ENCODE data around the gene NCBP3.

Gene NCBP3

GRCh38 chr17:3777366-3778120, 68.5 kb downstream of the NCBP3 start:
- CTCF ChIA-PET, result interaction anchor here (0.7 kb wide), 1 partner anchor 404 kb away, joined by 3 read pairs; no protein-coding TSS in a partner anchor
- DNase-seq (ENCODE audit: low spot score), result no peak
- POLR2A ChIA-PET (ENCODE audit: low non-redundant PET), result no interaction called here
- H3K27ac ChIP-seq, result no peak overlapping the region
- TF ChIP-seq CTCF (conservative IDR thresholded peaks at IDR 0.05; ENCODE audit: low read depth), result no peak

- CTCF ChIA-PET, result interaction anchor here (0.9 kb wide), 1 partner anchor 14 kb away, joined by 3 read pairs; no protein-coding TSS in a partner anchor
- DNase-seq (ENCODE audit: low spot score), result no peak
- no peak for TF ChIP-seq CTCF (conservative IDR thresholded peaks at IDR 0.05; ENCODE audit: low read depth)
- H3K27ac ChIP-seq, result no peak overlapping the region
- POLR2A ChIA-PET (ENCODE audit: low non-redundant PET), result no interaction called here
Measured at GRCh38 chr17:3773966-3774365, 72.1 kb downstream of the NCBP3 start.

- no peak overlapping the region for H3K27ac ChIP-seq
- POLR2A ChIA-PET (ENCODE audit: low non-redundant PET), result no interaction called here
- no peak for TF ChIP-seq CTCF (conservative IDR thresholded peaks at IDR 0.05; ENCODE audit: low read depth)
Measured at GRCh38 chr17:3773511-3773910, 72.5 kb downstream of the NCBP3 start.

GRCh38 chr17:3772764-3773163, 73.3 kb downstream of the NCBP3 start:
- TF ChIP-seq CTCF (conservative IDR thresholded peaks at IDR 0.05; ENCODE audit: low read depth), result no peak
- ChIA-PET POLR2A (ENCODE audit: low non-redundant PET) (no interaction called here), CTCF (interaction anchor here (0.6 to 0.9 kb wide), 2 partner anchors 13 to 38 kb away, joined by 3 read pairs; no protein-coding TSS in a partner anchor)
- H3K27ac ChIP-seq, result no peak overlapping the region
- DNase-seq (ENCODE audit: low spot score), result no peak

More at GRCh38 chr17:3773511-3773910, 72.5 kb downstream of the NCBP3 start:
- peak; percentile 27 for DNase-seq (ENCODE audit: low spot score)
- CTCF ChIA-PET, result interaction anchor here (0.9 kb wide), 1 partner anchor 14 kb away, joined by 3 read pairs; no protein-coding TSS in a partner anchor

GRCh38 chr17:3771140-3771539, 74.9 kb downstream of the NCBP3 start:
- POLR2A ChIA-PET (ENCODE audit: low non-redundant PET), result no interaction called here
- H3K27ac ChIP-seq, result no peak overlapping the region
- CTCF ChIA-PET, result interaction anchor here (1.4 kb wide), 1 partner anchor 33 kb away, joined by 3 read pairs; no protein-coding TSS in a partner anchor
- no peak for TF ChIP-seq CTCF (conservative IDR thresholded peaks at IDR 0.05; ENCODE audit: low read depth)
- no peak for DNase-seq (ENCODE audit: low spot score)

GRCh38 chr17:3770466-3770865, 75.6 kb downstream of the NCBP3 start:
- DNase-seq (ENCODE audit: low spot score), result no peak
- ChIA-PET CTCF (interaction anchor here (0.6 to 1.4 kb wide), 2 partner anchors 33 to 902 kb away, joined by 3 read pairs; no protein-coding TSS in a partner anchor), POLR2A (ENCODE audit: low non-redundant PET) (no interaction called here)
- TF ChIP-seq CTCF (conservative IDR thresholded peaks at IDR 0.05; ENCODE audit: low read depth), result no peak
- H3K27ac ChIP-seq, result no peak overlapping the region

Data from RWPE1 (cell line).